IMR-90 (cell line): Measurements from ENCODE around the gene HNRNPA1L2. TPM values are rescaled to one million over a fixed set of nuclear protein-coding genes. Genes with fewer than 3 reads are reported as not detected.
"Not testable (repeated sequence)": the region's sequence is repeated elsewhere in the genome, so short reads cannot be mapped to it uniquely, and the experiment has no call there.

ENCODE experiments used
- ATAC-seq: fragments of 200-7000 bp; cut with Tn5 transposase; 2 replicates; pipeline ENCODE4 v1.9.1; 2020; ENCODE audit warnings: low read depth, mild to moderate bottlenecking, moderate library complexity
- BruUV-seq: library from RNA; stranded (reverse); fragments of 400-500 nt; replicated peaks from 2 replicates; lab custom pipeline; 2021; lab: Mats Ljungman, UMichigan
- CTCF ChIA-PET: fragments of 300-600 bp; formaldehyde crosslinking; extraction: SDS; loops from one replicate; lab custom pipeline; 2021; ENCODE audit warnings: antibody characterized with exemption; lab: Yijun Ruan, JAX
- POLR2A ChIA-PET: fragments of 300-600 bp; sonication (Branson Sonifier 250); formaldehyde crosslinking; loops from one replicate; lab custom pipeline; 2022; ENCODE audit warnings: antibody characterized with exemption; ENCODE audit not compliant: unreplicated experiment; lab: Charles Lee
- DNase-seq: peaks from one replicate; pipeline ENCODE4 v3.0.0; 2013
- H2AFZ ChIP-seq: replicated peaks from 2 replicates; pipeline ENCODE3; 2013; ENCODE audit warnings: low read length, mild to moderate bottlenecking; ENCODE audit not compliant: poor library complexity
- H2AK5ac ChIP-seq: 2 replicates; pipeline ENCODE4 v1.6.1; 2013; ENCODE audit warnings: low read depth, low read length, inconsistent platforms
- H2AK9ac ChIP-seq: replicated peaks from 2 replicates; pipeline ENCODE3; 2013; ENCODE audit warnings: mild to moderate bottlenecking, low read depth, low read length, moderate library complexity; ENCODE audit not compliant: poor library complexity
- H2BK120ac ChIP-seq: 2 replicates; pipeline ENCODE4 v1.6.1; 2013; ENCODE audit warnings: low read depth, low read length, inconsistent platforms
- H2BK15ac ChIP-seq: 3 replicates; pipeline ENCODE4 v1.6.1; 2013; ENCODE audit warnings: low read depth, low read length, inconsistent platforms
- H2BK20ac ChIP-seq: 2 replicates; pipeline ENCODE4 v1.6.1; 2013; ENCODE audit warnings: low read depth, mild to moderate bottlenecking, inconsistent platforms, low read length, moderate library complexity
- H2BK5ac ChIP-seq: 2 replicates; pipeline ENCODE4 v1.6.1; 2013; ENCODE audit warnings: mild to moderate bottlenecking, low read depth, low read length, inconsistent platforms; ENCODE audit not compliant: poor library complexity, severe bottlenecking
- H3K14ac ChIP-seq: replicated peaks from 2 replicates; pipeline ENCODE4 v1.6.1; 2013; ENCODE audit warnings: low read depth, low read length, inconsistent platforms
- H3K18ac ChIP-seq: 2 replicates; pipeline ENCODE4 v1.6.1; 2013; ENCODE audit warnings: low read depth, low read length, control low read depth
- H3K23ac ChIP-seq: 2 replicates; pipeline ENCODE4 v1.6.1; 2013; ENCODE audit warnings: low read depth, low read length, inconsistent platforms
- H3K27ac ChIP-seq: 2 replicates; pipeline ENCODE4 v1.5.1; 2013; ENCODE audit warnings: mild to moderate bottlenecking, control low read depth, low read length; ENCODE audit not compliant: insufficient read depth
- H3K27me3 ChIP-seq: 2 replicates; pipeline ENCODE4 v1.6.1; 2013; ENCODE audit warnings: low read length; ENCODE audit not compliant: control insufficient read depth, insufficient read depth
- H3K36me3 ChIP-seq: 2 replicates; pipeline ENCODE4 v1.6.1; 2013; ENCODE audit warnings: low read length, mixed read lengths; ENCODE audit not compliant: control insufficient read depth, insufficient read depth
- H3K4ac ChIP-seq: 2 replicates; pipeline ENCODE4 v1.6.1; 2013; ENCODE audit warnings: low read depth, low read length, inconsistent platforms
- H3K4me1 ChIP-seq: 2 replicates; pipeline ENCODE4 v1.6.1; 2013; ENCODE audit warnings: low read length, mixed read lengths; ENCODE audit not compliant: control insufficient read depth, insufficient read depth
- H3K4me2 ChIP-seq: 2 replicates; pipeline ENCODE4 v1.6.1; 2013; ENCODE audit warnings: low read depth, mild to moderate bottlenecking, control low read depth, low read length, moderate library complexity
- H3K4me3 ChIP-seq: 2 replicates; pipeline ENCODE4 v1.5.1; 2013; ENCODE audit warnings: low read depth, mild to moderate bottlenecking, control low read depth, low read length, moderate library complexity; ENCODE audit not compliant: insufficient read depth
- H3K56ac ChIP-seq: 2 replicates; pipeline ENCODE4 v1.6.1; 2013; ENCODE audit warnings: low read length, inconsistent platforms; ENCODE audit not compliant: insufficient read depth; ENCODE audit errors: extremely low read depth
- H3K79me1 ChIP-seq, 2 experiments: 2 replicates each; pipeline ENCODE4 v1.6.1; 2013; ENCODE audit warnings: low read length in 2 of 2, inconsistent platforms in 1 of 2, low read depth in 1 of 2
- H3K9ac ChIP-seq: 2 replicates; pipeline ENCODE4 v1.6.1; 2013; ENCODE audit warnings: low read depth, low read length, control low read depth
- H3K9me1 ChIP-seq: 2 replicates; pipeline ENCODE4 v1.6.1; 2013; ENCODE audit warnings: low read length, inconsistent platforms; ENCODE audit not compliant: insufficient read depth
- H3K9me3 ChIP-seq: 2 replicates; pipeline ENCODE4 v1.6.1; 2013; ENCODE audit warnings: low read length; ENCODE audit not compliant: control insufficient read depth, insufficient read depth
- H4K20me1 ChIP-seq: 2 replicates; pipeline ENCODE4 v1.6.1; 2013; ENCODE audit warnings: low read length, inconsistent platforms; ENCODE audit not compliant: insufficient read depth
- H4K5ac ChIP-seq: 2 replicates; pipeline ENCODE4 v1.6.1; 2013; ENCODE audit warnings: mild to moderate bottlenecking, low read depth, low read length, control low read depth
- H4K8ac ChIP-seq, 2 experiments: 2 replicates each; pipeline ENCODE4 v1.6.1; 2013; ENCODE audit warnings: low read depth in 2 of 2, low read length in 2 of 2, control low read depth in 1 of 2, inconsistent platforms in 1 of 2
- H4K91ac ChIP-seq: 2 replicates; pipeline ENCODE4 v1.6.1; 2013; ENCODE audit warnings: low read depth, low read length, inconsistent platforms; ENCODE audit not compliant: insufficient read depth
- CEBPB ChIP-seq: IDR thresholded peaks from 2 replicates; pipeline ENCODE4 v1.6.1; 2012; ENCODE audit warnings: low read depth, low read length, improper control_type of control experiment
- WGBS, 2 experiments: methylation state at CpG; one replicate each; pipeline versions ENCODE4 v1.1.5 to v1.1.7; 2013; ENCODE audit warnings: missing lambda C conversion rate in 2 of 2; ENCODE audit not compliant: insufficient read length in 1 of 2; ENCODE audit errors: extremely low coverage in 2 of 2; 5-methylcytosine and 5-hydroxymethylcytosine counted together
- dilution Hi-C: fragments of 300-500 bp; cut with HindIII; formaldehyde crosslinking; loops from one replicate; pipeline ENCODE4 v1.14.3; 2018; ENCODE audit warnings: low sequenced_read_pairs; ENCODE audit not compliant: unreplicated experiment
- in situ Hi-C: fragments of 300-500 bp; cut with MboI; formaldehyde crosslinking; loops from 3 replicates; pipeline ENCODE4 v1.14.3; 2019; ENCODE audit warnings: low sequenced_read_pairs, inconsistent platforms, mixed read lengths
- intact Hi-C: fragments of 100-400 bp; cut with micrococcal nuclease; formaldehyde crosslinking; loops from 2 replicates; pipeline ENCODE4 v1.10.0; 2022
- polyA plus RNA-seq, 3 experiments: library from polyadenylated mRNA; depleted of rRNA; stranded (reverse); fragments of >200 nt; gene quantifications; 2 replicates each; pipeline ENCODE4 v1.2.3, GENCODE V29; 2012; ENCODE audit warnings: low replicate concordance in 1 of 3
- total RNA-seq: library from RNA; depleted of rRNA; stranded (reverse); fragments of >200 nt; gene quantifications from 2 replicates; pipeline ENCODE4 v1.2.3, GENCODE V29; 2012

The HNRNPA1L2 gene
- total and polyA plus RNA-seq, 2 of the 4 experiments (the other 2 are of a cell fraction), result 3.4 to 9.3 TPM

- H3K9me1 ChIP-seq, H3K4me1 ChIP-seq, H3K27ac ChIP-seq, dilution Hi-C loops, H3K27me3 ChIP-seq, H3K56ac ChIP-seq, H4K20me1 ChIP-seq, POLR2A ChIA-PET, H3K18ac ChIP-seq, H2BK5ac ChIP-seq, H3K4me2 ChIP-seq, H3K9me3 ChIP-seq, BruUV-seq, H3K9ac ChIP-seq, H4K5ac ChIP-seq, H3K4me3 ChIP-seq, H4K91ac ChIP-seq, H4K8ac ChIP-seq, H3K79me1 ChIP-seq, H3K4ac ChIP-seq, CTCF ChIA-PET, H3K23ac ChIP-seq, H2BK120ac ChIP-seq, H2AFZ ChIP-seq, intact Hi-C loops, H2BK20ac ChIP-seq, H3K36me3 ChIP-seq, H2BK15ac ChIP-seq, H2AK5ac ChIP-seq, H3K14ac ChIP-seq, H2AK9ac ChIP-seq: not testable (repeated sequence)
- DNase-seq (peak; percentile 59), ATAC-seq (peak; percentile 77)
- in situ Hi-C loops, result loop anchor here (25.0 kb wide), 1 partner anchor 531 kb away; no protein-coding TSS in a partner anchor
- TF ChIP-seq CEBPB, result peak; percentile 82
- no CpG with 5 or more reads among the region's 1 CpG for WGBS, 2 experiments
Observed at GRCh38 chr13:52606795-52607194, 35.4 kb upstream of the HNRNPA1L2 start.

GRCh38 chr13:52608184-52608583, 34.0 kb upstream of the HNRNPA1L2 start:
- H4K20me1 ChIP-seq, DNase-seq, H2BK15ac ChIP-seq, H2BK20ac ChIP-seq, intact Hi-C loops, POLR2A ChIA-PET, H3K14ac ChIP-seq, H3K27ac ChIP-seq, H2AFZ ChIP-seq, H2BK5ac ChIP-seq, ATAC-seq, BruUV-seq, H3K4me3 ChIP-seq, H3K4me1 ChIP-seq, H3K36me3 ChIP-seq, H2BK120ac ChIP-seq, H3K4me2 ChIP-seq, H2AK9ac ChIP-seq, H3K27me3 ChIP-seq, H3K9me3 ChIP-seq, H3K23ac ChIP-seq, H3K79me1 ChIP-seq, dilution Hi-C loops, H3K18ac ChIP-seq, H3K9ac ChIP-seq, H4K91ac ChIP-seq, H3K56ac ChIP-seq, H3K9me1 ChIP-seq: not testable (repeated sequence)
- Histone ChIP-seq H3K4ac (peak overlapping the region; percentile 65; the same call in 1 of the 2 replicates), H2AK5ac (peak overlapping the region; percentile 39; the same call in 1 of the 2 replicates), H4K8ac (0 out of 4 replicates have a peak overlapping the region, but pooled peaks of 1 of the 2 experiments have one; percentile 33), H4K5ac (peak overlapping the region; percentile 51; the same call in 1 of the 2 replicates)
- WGBS, 2 experiments, result 60% methylated on average over 1 of the region's 8 CpGs; no CpG with 5 or more reads in 1 of the 2 experiments
- CTCF ChIA-PET, result interaction anchor here (0.6 kb wide), 1 partner anchor 13 kb away, joined by 7 read pairs; no protein-coding TSS in a partner anchor
- in situ Hi-C loops, result loop anchor here (25.0 kb wide), 1 partner anchor 529 kb away; no protein-coding TSS in a partner anchor
